K562 (cell line): ENCODE data around the gene B3GALT5.

Experiments used
- CTCF ChIP-seq, 3 experiments: IDR thresholded peaks in 2 of 3; conservative IDR thresholded peaks in 1 of 3; 2 replicates each; pipeline ENCODE4 v1.5.1; 2011 to 2012; ENCODE audit warnings: low read length in 3 of 3, mild to moderate bottlenecking in 3 of 3, control low read depth in 2 of 3, improper control_type of control experiment in 1 of 3, inconsistent platforms in 1 of 3, low read depth in 1 of 3, mixed read lengths in 1 of 3, moderate library complexity in 1 of 3; ENCODE audit not compliant: insufficient read depth in 2 of 3
- RBM22 ChIP-seq: fragments of 200-400 bp; formaldehyde crosslinking; IDR thresholded peaks from 2 replicates; pipeline ENCODE4 v1.6.1; 2018; ENCODE audit warnings: low read length, low read depth; ENCODE audit not compliant: poor library complexity, severe bottlenecking
- ZEB2 ChIP-seq: fragments of 450-650 bp; IDR thresholded peaks from 2 replicates; pipeline ENCODE4 v1.6.1; 2016
- ZNF184 ChIP-seq: sonication (generic); formaldehyde crosslinking; IDR thresholded peaks from 2 replicates; pipeline ENCODE4 v1.5.0; 2020; ENCODE audit warnings: missing genetic modification reagents
- ZNF431 ChIP-seq: sonication (generic); formaldehyde crosslinking; IDR thresholded peaks from 2 replicates; pipeline ENCODE4 v1.8.0; 2022; ENCODE audit warnings: mild to moderate bottlenecking, missing genetic modification reagents
- TF ChIP-seq, protein P1 (sequence below): sonication (generic); formaldehyde crosslinking; IDR thresholded peaks from 2 replicates; pipeline ENCODE4 v1.5.0; 2020; ENCODE audit warnings: missing genetic modification reagents
- TF ChIP-seq, protein P2 (sequence below): fragments of 250-450 bp; sonication (Bioruptor Pico); IDR thresholded peaks from 2 replicates; pipeline ENCODE4 v1.9.0; 2021; ENCODE audit warnings: mild to moderate bottlenecking, inconsistent platforms
- TF ChIP-seq, protein P3 (sequence below): fragments of 150-350 bp; conservative IDR thresholded peaks from 2 replicates; pipeline ENCODE4 v1.6.1; 2014; ENCODE audit warnings: low read length

- TF ChIP-seq ZNF184 (CRISPR knock-in tag) (no peak), ZEB2 (no peak), RBM22 (no peak), ZNF431 (no peak), CTCF (IDR thresholded peaks at IDR 0.05 in 2 of 3, conservative IDR thresholded peaks at IDR 0.05 in 1 of 3; ENCODE audit: insufficient read depth in 2 of 3, low read depth in 1 of 3, low read length in 3 of 3) (no peak)
- TF ChIP-seq, protein P1, sequence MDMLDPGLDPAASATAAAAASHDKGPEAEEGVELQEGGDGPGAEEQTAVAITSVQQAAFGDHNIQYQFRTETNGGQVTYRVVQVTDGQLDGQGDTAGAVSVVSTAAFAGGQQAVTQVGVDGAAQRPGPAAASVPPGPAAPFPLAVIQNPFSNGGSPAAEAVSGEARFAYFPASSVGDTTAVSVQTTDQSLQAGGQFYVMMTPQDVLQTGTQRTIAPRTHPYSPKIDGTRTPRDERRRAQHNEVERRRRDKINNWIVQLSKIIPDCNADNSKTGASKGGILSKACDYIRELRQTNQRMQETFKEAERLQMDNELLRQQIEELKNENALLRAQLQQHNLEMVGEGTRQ = no peak
- TF ChIP-seq, protein P2, sequence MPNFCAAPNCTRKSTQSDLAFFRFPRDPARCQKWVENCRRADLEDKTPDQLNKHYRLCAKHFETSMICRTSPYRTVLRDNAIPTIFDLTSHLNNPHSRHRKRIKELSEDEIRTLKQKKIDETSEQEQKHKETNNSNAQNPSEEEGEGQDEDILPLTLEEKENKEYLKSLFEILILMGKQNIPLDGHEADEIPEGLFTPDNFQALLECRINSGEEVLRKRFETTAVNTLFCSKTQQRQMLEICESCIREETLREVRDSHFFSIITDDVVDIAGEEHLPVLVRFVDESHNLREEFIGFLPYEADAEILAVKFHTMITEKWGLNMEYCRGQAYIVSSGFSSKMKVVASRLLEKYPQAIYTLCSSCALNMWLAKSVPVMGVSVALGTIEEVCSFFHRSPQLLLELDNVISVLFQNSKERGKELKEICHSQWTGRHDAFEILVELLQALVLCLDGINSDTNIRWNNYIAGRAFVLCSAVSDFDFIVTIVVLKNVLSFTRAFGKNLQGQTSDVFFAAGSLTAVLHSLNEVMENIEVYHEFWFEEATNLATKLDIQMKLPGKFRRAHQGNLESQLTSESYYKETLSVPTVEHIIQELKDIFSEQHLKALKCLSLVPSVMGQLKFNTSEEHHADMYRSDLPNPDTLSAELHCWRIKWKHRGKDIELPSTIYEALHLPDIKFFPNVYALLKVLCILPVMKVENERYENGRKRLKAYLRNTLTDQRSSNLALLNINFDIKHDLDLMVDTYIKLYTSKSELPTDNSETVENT = no peak
- TF ChIP-seq, protein P3, sequence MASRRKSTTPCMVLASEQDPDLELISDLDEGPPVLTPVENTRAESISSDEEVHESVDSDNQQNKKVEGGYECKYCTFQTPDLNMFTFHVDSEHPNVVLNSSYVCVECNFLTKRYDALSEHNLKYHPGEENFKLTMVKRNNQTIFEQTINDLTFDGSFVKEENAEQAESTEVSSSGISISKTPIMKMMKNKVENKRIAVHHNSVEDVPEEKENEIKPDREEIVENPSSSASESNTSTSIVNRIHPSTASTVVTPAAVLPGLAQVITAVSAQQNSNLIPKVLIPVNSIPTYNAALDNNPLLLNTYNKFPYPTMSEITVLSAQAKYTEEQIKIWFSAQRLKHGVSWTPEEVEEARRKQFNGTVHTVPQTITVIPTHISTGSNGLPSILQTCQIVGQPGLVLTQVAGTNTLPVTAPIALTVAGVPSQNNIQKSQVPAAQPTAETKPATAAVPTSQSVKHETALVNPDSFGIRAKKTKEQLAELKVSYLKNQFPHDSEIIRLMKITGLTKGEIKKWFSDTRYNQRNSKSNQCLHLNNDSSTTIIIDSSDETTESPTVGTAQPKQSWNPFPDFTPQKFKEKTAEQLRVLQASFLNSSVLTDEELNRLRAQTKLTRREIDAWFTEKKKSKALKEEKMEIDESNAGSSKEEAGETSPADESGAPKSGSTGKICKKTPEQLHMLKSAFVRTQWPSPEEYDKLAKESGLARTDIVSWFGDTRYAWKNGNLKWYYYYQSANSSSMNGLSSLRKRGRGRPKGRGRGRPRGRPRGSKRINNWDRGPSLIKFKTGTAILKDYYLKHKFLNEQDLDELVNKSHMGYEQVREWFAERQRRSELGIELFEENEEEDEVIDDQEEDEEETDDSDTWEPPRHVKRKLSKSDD = no peak
Measured at GRCh38 chr21:39564200-39564599, 48.5 kb upstream of the B3GALT5 start.
